OCI-LY7 (cell line): ENCODE data around the gene C20orf141. TPM values are rescaled to one million over a fixed set of nuclear protein-coding genes. Genes with fewer than 3 reads are reported as not detected.

ENCODE experiments used
- BruUV-seq: library from RNA; stranded (reverse); fragments of 400-500 nt; replicated peaks from 2 replicates; lab custom pipeline; 2021; lab: Mats Ljungman, UMichigan
- CTCF ChIA-PET: fragments of 300-600 bp; sonication (Branson Sonifier 250); formaldehyde crosslinking; loops from one replicate; lab custom pipeline; 2022; ENCODE audit warnings: antibody characterized with exemption; ENCODE audit not compliant: unreplicated experiment; lab: Charles Lee
- POLR2A ChIA-PET: fragments of 300-600 bp; sonication (Branson Sonifier 250); formaldehyde crosslinking; loops from one replicate; lab custom pipeline; 2022; ENCODE audit warnings: antibody characterized with exemption; lab: Charles Lee
- DNase-seq: peaks from one replicate; pipeline ENCODE4 v3.0.0-alpha.2; 2015; ENCODE audit warnings: low spot score
- H2AFZ ChIP-seq: fragments of 200-600 bp; sonication (generic), shearing (Covaris generic); 2 replicates; pipeline ENCODE4 v1.6.1; 2014; ENCODE audit warnings: mild to moderate bottlenecking, antibody characterized with exemption, low read length, moderate library complexity
- H3K27ac ChIP-seq: fragments of 200-600 bp; sonication (generic); 2 replicates; pipeline ENCODE4 v1.5.1; 2014; ENCODE audit warnings: mixed run types, low read depth, mild to moderate bottlenecking, moderate library complexity, low read length, inconsistent platforms; ENCODE audit not compliant: poor library complexity, severe bottlenecking
- H3K36me3 ChIP-seq: fragments of 200-600 bp; sonication (generic); 2 replicates; pipeline ENCODE4 v1.6.1; 2014; ENCODE audit warnings: mild to moderate bottlenecking, antibody characterized with exemption, low read length, moderate library complexity, mixed read lengths; ENCODE audit not compliant: insufficient read depth
- H3K4me1 ChIP-seq: fragments of 200-600 bp; sonication (generic); 2 replicates; pipeline ENCODE4 v1.5.1; 2014; ENCODE audit warnings: mild to moderate bottlenecking, low read length; ENCODE audit not compliant: insufficient read depth, poor library complexity, severe bottlenecking
- H3K4me2 ChIP-seq: fragments of 200-600 bp; sonication (generic); 2 replicates; pipeline ENCODE4 v1.6.1; 2014; ENCODE audit warnings: mild to moderate bottlenecking, low read length
- H3K4me3 ChIP-seq: fragments of 200-600 bp; sonication (generic); 2 replicates; pipeline ENCODE4 v1.5.1; 2014; ENCODE audit warnings: mild to moderate bottlenecking, low read depth, low read length; ENCODE audit not compliant: poor library complexity, severe bottlenecking
- H3K79me2 ChIP-seq: fragments of 200-600 bp; sonication (generic); 2 replicates; pipeline ENCODE4 v1.6.1; 2016; ENCODE audit warnings: low read depth, mild to moderate bottlenecking, low read length, moderate library complexity, mixed read lengths; ENCODE audit not compliant: insufficient read depth
- H3K9me2 ChIP-seq: fragments of 200-600 bp; sonication (generic); 2 replicates; pipeline ENCODE4 v1.6.1; 2016; ENCODE audit warnings: mild to moderate bottlenecking, low read length, mixed read lengths; ENCODE audit not compliant: insufficient read depth
- H3K9me3 ChIP-seq: fragments of 200-600 bp; sonication (generic); 2 replicates; pipeline ENCODE4 v1.6.1; 2014; ENCODE audit warnings: mild to moderate bottlenecking, mixed run types, low read length, mixed read lengths
- H4K20me1 ChIP-seq: fragments of 200-600 bp; sonication (generic); 2 replicates; pipeline ENCODE4 v1.6.1; 2014; ENCODE audit warnings: mild to moderate bottlenecking, antibody characterized with exemption, low read length, moderate library complexity, mixed read lengths; ENCODE audit not compliant: insufficient read depth
- CTCF ChIP-seq: fragments of 200-600 bp; sonication (generic); conservative IDR thresholded peaks from 2 replicates; pipeline ENCODE4 v1.5.1; 2014; ENCODE audit warnings: mild to moderate bottlenecking, antibody characterized with exemption, low read length, moderate library complexity, mixed read lengths
- EZH2phosphoT487 ChIP-seq: fragments of 200-600 bp; sonication (generic); IDR thresholded peaks from 2 replicates; pipeline ENCODE4 v1.6.1; 2018; ENCODE audit warnings: low read depth, borderline replicate concordance, mild to moderate bottlenecking, mixed run types, antibody characterized with exemption, low read length, moderate library complexity, mixed read lengths
- intact Hi-C: fragments of 100-400 bp; cut with micrococcal nuclease; formaldehyde crosslinking; loops from one replicate; pipeline ENCODE4 v1.10.0; 2022; ENCODE audit not compliant: unreplicated experiment
- total RNA-seq, 2 experiments: library from RNA; depleted of rRNA in 1 of 2; stranded (reverse); fragments of >200 nt in 1 of 2; shearing (Covaris generic) in 1 of 2; gene quantifications; 2 replicates each; pipeline ENCODE4 v1.2.3, GENCODE V29; 2014 to 2022

The C20orf141 gene
- total RNA-seq, 2 experiments from 2014 or later, result not detected

- DNase-seq, result no peak
- Histone ChIP-seq H3K36me3 (no peaks in the 10 kb centered on the region), H3K9me2 (no peaks in the 10 kb centered on the region), H3K4me2 (no peak overlapping the region), H3K9me3 (no peaks in the 10 kb centered on the region), H3K4me1 (no peaks in the 10 kb centered on the region), H3K79me2 (no peaks in the 10 kb centered on the region), H3K27ac (no peak overlapping the region), H2AFZ (no peak overlapping the region), H3K4me3 (no peak overlapping the region), H4K20me1 (no peaks in the 10 kb centered on the region; the same call in 1 of the 2 replicates)
- POLR2A ChIA-PET, result no interaction called here
- TF ChIP-seq EZH2phosphoT487 (no peak), CTCF (no peak)
- no TSS peak for BruUV-seq
- intact Hi-C loops, result no loop called here
- CTCF ChIA-PET, result no interaction called here
Observed at GRCh38 chr20:2796011-2796660, 18.7 kb upstream of the C20orf141 start.

- no peaks in the 10 kb centered on the region for H3K36me3 ChIP-seq
- no peak overlapping the region for H3K4me3 ChIP-seq
- ChIA-PET POLR2A (no interaction called here), CTCF (no interaction called here)
- intact Hi-C loops, result no loop called here
- H3K4me2 ChIP-seq, result no peak overlapping the region
- no peak for TF ChIP-seq CTCF
- TF ChIP-seq EZH2phosphoT487, result no peak
- H3K4me1 ChIP-seq, result no peaks in the 10 kb centered on the region
- no TSS peak for BruUV-seq
- H3K79me2 ChIP-seq, result no peaks in the 10 kb centered on the region
- no peak overlapping the region for H3K27ac ChIP-seq
- no peaks in the 10 kb centered on the region for H3K9me2 ChIP-seq
- no peaks in the 10 kb centered on the region; the same call in 1 of the 2 replicates for H4K20me1 ChIP-seq
- H3K9me3 ChIP-seq, result no peaks in the 10 kb centered on the region
- DNase-seq, result no peak
- no peak overlapping the region for H2AFZ ChIP-seq
Observed at GRCh38 chr20:2797136-2797983, 17.4 kb upstream of the C20orf141 start.
